GM21423 (cell line): ENCODE results near the gene RARRES1.

Experiments used
- ATAC-seq: cut with Tn5 transposase; IDR thresholded peaks from one replicate; pipeline ENCODE4 v1.9.1; 2021; ENCODE audit warnings: mild to moderate bottlenecking, moderate library complexity; ENCODE audit not compliant: unreplicated experiment

The RARRES1 gene

GRCh38 chr3:158737410-158737809 is 5.2 kb upstream of the RARRES1 start:
- ATAC-seq, result no peak

DNA sequence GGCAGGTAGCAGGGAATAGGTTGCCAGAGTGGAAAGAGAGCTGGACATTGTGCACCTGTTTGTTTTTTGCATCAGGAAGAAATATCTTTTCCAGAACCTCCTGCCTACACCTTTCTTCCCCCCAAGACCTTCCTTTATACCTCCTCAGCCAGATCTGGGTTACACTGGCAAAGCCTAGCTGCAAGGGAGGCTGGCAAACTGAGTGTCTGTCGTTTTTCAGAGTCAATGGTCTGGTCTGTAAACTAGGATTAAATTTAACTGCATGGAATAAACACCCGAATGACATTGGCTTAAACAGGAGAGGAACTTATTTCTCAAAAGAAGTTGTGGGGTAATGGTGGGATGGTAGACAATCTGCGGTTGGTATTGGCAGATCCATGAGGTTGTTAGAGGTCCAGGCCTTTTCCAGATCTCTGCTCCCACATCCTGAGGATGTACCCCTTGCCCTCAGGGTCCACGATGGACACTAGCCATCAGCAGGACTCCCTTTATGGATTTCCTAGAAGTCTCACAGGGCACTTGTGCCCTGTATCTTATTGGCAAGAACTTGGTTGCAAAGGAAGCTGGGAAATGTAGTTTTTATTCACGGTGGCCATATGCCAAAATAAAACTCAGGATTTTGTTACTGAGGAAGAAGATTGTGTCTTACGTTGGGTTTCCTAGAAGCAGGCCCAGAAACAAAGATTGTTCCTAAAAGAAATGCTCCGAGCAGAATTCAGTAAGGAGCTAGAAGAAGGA is 3.2 kb upstream of the RARRES1 start:
- no peak for ATAC-seq

GRCh38 chr3:158733656-158734055 is 1.4 kb upstream of the RARRES1 start:
- no peak for ATAC-seq

GRCh38 chr3:158732856-158733200 is 571 bp upstream of the RARRES1 start:
- no peak for ATAC-seq

GRCh38 chr3:158731486-158731885 is 771 bp downstream of the RARRES1 start:
- no peak for ATAC-seq

DNA sequence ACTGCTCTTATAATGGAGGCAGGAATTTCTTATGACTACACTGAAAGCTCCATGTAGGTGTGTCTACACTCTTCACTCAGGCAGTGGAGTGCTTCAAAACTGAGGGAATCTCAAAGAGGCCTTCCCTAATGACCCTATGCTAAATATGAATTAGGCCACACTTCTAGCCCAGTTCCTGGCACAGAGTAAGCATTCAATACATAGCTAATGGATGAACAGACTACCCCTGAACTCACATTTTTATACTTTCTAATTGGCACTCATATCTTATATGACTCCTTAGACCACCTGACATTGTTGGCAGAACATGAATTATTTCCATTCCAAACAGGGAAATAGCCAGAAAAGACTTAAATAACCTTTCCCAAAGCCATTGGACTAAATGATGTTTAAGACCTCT is 3.4 kb downstream of the RARRES1 start:
- no peak for ATAC-seq

GRCh38 chr3:158728061-158728377 is 4.2 kb downstream of the RARRES1 start:
- no peak for ATAC-seq

- ATAC-seq, result peak; percentile 54
Measured at GRCh38 chr3:158727206-158728060, 4.8 kb downstream of the RARRES1 start.

DNA sequence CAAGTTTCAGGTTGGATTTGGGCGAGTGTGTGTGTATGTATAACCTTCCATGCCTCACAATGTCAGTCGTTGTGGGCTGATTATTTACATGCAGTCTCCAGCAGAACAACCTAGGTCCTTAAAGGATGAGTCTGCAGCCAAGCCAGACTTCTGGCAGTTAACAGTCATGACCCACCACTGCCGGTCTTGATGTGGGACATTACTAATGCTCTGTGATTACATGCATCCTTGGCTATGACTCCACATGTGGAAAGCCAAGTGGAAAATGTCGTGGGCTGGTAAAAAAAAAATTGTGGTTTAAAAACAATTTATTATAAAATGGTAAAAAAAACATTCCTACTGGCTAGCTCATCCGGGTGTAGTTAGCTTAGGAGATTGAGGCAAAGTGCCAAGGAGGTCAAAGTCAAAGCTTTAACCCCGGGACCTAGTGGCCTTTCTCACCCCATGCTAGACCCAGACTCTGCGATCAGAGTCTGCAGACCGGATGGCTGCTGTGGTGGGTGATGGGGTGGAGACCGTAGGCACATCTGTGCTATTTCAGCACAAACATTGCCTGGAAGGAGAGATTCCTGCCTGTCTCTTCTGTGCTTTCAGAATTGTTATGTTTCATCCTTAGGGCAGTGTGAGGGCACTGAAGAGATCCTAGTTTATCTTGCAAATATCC is 6.8 kb downstream of the RARRES1 start:
- ATAC-seq, result no peak

DNA sequence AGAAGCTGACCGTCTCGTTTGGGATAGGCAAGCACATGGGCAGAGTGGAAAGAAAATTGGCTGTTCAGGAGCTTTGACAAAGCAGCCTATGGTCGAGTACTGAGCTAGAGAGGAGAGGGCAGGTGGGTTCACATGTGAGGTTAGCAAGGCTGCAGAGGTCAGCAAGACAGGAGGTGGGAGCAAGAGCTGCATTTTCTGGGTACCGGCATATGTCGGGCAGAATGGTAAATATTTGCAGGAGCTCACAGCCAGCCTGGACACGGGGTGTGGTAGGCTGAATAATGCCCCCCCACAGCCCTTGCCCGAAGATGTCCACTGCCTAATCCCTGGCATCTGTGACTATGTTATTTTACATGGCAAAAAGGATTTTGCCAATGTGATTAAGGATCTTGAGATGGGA is 8.3 kb downstream of the RARRES1 start:
- no peak for ATAC-seq

GRCh38 chr3:158722108-158722507 is 10.1 kb downstream of the RARRES1 start:
- no peak for ATAC-seq

DNA sequence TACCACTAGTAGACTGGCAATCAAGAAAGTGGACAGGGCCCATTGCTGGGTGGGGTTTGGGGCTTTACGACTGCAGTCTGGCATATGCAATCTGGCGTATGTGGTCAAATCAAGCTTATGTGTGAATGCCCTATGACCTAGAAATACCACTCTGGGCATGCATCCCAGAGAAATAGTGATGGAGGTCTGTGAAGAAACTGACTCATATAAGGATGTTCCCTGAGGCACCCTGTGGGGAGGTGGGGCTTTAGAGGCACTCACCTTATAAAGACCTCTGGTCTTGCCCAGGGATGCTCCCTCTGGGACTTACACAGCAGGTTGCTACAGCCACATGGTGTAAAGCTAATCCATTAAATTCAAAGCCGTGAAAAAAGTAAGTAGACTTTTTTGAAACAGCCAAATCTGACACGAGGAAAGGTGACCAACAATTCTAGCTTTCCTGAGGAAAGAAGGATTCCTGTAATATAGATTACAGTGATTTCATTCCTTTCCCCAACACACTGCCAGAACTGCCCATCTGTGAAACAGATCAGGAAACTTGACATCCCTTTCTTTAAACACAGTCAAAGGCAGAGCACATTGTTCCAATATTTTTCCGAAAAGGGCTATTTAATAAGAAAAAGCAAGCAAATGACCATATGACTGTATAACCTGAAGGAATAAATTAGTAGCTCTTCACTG is 13.6 kb downstream of the RARRES1 start:
- ATAC-seq, result no peak

DNA sequence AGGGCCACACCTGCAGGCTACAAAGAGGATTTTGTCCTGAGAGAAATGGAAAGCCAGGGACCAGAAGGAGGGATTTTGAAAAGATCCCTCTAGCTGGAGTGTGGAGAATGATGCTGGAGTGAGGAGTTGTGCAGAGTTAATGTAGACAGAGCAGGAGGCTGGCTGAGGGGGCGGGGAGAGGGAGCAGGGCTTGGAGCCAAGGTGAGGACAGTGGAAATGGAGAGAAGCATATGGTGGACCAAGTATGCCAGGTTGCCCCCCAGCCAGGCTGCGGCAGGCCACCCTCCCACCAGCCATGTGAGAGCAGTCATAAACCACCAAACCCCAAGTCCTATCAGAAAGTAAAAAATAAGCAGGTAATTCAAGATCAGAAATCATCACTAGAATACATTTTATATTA is 14.7 kb downstream of the RARRES1 start:
- no peak for ATAC-seq

GRCh38 chr3:158713094-158713499 is 19.2 kb downstream of the RARRES1 start:
- ATAC-seq, result no peak

DNA sequence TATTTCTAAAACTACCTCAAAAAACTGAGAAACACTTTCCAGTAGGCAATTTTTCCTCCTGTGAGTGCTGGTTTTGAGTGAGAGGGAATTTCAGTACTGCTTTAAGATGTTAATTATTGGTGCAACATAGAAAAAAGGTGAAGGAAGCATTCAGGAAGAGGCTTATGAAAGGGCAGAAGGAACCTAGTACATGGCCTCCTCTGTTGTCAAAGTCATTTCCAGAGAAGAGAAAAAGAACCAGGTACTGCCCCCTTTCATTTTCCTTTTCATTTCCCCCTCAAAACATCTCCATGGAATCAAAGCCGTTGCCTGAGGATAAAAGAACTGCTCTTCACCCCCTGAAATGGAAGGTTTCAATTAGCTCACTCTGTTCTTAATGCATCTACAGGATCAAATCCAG is 19.8 kb downstream of the RARRES1 start:
- no peak for ATAC-seq

- ATAC-seq, result no peak
Measured at GRCh38 chr3:158711886-158712285, 20.4 kb downstream of the RARRES1 start.

DNA sequence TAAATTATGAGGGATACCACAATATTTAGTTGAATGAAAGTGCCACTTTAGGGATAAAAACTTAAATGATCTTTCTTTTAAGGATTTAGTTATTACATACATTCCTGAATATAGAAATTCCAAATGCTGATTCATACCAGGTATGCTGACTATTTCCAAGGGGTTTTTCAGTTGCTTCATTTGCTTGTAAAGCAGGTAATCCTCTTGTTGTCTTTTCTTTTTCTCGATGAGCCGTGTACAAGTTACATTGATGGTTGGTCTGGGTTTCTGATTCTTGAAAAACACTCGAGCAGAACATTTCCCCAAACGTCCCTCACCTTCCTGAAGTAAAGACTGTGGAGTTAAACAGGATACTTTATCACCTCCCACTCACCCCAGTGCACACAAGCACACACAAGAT is 21.7 kb downstream of the RARRES1 start:
- ATAC-seq, result no peak

DNA sequence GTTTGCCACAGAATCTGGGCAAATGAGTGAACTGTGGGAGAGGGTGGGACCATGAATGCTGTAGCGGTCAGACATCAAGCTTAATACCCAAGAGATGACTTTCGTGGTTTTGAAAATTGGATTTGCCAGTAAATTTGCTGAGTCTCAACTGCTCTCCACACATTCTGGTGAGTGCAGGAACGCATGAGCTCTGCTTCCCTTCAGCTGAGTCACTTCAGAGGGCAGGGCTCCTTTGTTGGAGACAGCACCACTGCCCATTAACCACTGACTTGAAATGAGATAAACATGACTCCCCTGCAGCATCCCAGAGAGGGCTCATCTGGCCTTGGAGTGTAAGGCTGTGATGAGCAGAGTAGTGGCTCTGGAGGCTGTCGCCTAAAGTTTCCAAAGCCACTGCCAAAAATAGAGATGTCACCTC is 22.6 kb downstream of the RARRES1 start:
- ATAC-seq, result no peak

GRCh38 chr3:158703566-158703965 is 28.7 kb downstream of the RARRES1 start:
- no peak for ATAC-seq

GRCh38 chr3:158702815-158703481 is 29.3 kb downstream of the RARRES1 start:
- no peak for ATAC-seq
